ENCODE results near the gene UBR1.
A peak's percentile ranks its signal among the peaks of the same experiment; 100 is the strongest.

The UBR1 gene

DNA sequence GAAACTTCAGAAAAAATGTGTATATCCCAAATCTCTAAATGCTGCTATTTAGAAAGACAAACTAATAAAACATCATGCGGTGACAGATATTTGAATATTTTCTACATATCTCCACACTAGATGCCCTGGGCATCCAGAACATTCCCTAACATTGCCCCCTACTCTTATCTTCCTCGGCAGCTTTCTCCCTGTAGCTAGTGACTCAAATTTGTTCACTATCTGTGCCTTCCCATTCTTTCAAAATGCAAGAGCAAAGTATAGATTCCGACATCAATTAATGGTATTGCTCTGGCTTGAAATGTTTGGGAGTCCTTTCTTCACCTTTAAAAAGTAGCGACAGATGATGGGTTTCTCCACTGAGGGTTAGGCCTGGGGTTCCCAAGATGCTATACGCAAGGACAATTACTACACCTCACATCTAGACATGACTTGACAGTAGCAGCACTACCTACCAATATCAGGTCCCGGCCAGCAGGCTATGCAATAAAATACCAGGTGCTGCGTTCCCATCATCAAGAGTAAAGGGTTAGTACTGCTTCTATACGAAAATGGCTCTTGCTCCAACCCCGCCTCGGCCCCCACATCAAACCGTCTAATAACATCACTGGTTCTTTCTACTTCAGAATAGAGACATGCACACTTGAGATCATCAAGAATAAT is 631 bp downstream of the UBR1 start:
- DNase-seq = peak; percentile 32

DNA sequence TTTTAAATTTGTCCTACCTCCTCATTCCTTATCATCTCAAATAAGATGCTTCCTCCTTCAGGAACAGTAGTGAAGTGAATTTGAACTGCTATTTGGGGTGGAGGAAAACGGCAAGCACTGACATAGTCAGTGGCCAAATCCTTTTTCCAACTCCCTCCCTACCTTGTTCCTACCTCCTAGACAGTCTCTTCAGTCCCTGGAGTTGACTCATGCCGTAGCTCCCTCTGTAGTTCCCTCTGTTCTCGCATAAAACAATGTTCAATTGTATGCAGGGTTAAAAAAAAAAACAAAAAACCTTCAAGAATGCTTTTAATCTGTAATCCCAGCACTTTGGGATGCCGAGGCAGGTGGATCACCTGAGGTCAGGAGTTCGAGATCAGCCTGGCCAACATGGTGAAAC is 1.4 kb downstream of the UBR1 start:
- no peak for DNase-seq

DNA sequence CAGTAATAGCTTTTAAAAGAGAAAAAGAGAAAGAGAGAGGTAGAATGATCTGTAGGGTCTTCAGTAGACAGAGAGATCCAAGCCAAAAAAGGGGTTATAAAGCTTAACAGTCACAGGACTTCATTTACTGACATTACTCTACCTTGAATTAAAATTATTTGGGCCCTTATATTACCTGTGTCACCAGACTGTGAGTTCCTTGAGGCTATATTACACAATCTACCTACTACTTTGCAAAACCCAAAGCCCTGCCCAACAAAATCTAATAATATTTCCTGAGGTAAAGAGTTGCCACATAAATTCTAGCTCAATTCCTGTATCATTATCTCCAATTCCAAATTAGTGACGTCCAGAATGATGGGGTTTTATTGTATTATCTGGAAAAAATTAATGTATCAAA is 1.9 kb downstream of the UBR1 start:
- DNase-seq = no peak

DNA sequence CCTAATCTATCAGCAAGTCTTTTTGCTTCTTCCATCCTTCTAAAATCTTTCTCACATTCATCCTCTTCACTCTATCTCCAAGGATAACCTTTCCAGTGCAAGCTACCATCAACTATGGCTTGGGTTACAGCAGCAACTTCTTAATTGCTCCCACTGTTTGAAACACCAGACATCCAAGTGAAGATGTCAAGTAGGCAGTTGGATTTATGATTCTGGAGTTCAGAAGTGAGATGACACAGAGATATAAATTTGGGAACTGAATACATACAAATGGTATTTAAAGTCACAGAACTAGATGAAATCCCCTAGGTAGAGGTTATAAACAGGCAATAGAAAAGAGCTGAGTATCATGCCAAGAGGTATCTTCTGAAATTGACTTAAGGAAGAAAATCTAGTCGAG is 3.7 kb downstream of the UBR1 start:
- no peak for DNase-seq

DNA sequence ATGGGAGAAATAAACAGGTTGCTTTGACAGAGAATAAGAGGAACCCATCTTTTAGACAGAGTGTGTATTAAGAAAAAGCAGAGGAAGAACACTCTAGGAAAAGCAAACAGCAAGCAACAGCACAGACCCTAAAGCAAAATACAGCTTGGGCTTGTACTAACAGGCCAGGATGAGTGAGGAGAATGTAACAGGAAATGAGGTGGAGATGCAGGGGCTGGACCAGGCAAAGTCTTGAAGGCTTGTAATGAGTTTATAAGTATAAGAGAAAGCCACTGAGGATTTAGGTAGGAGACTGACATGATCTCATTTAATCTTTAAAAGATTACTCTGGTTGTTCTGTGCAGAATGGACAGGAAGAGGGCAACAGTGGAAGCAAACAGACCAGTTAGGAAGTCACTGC is 4.9 kb downstream of the UBR1 start:
- DNase-seq = no peak

DNA sequence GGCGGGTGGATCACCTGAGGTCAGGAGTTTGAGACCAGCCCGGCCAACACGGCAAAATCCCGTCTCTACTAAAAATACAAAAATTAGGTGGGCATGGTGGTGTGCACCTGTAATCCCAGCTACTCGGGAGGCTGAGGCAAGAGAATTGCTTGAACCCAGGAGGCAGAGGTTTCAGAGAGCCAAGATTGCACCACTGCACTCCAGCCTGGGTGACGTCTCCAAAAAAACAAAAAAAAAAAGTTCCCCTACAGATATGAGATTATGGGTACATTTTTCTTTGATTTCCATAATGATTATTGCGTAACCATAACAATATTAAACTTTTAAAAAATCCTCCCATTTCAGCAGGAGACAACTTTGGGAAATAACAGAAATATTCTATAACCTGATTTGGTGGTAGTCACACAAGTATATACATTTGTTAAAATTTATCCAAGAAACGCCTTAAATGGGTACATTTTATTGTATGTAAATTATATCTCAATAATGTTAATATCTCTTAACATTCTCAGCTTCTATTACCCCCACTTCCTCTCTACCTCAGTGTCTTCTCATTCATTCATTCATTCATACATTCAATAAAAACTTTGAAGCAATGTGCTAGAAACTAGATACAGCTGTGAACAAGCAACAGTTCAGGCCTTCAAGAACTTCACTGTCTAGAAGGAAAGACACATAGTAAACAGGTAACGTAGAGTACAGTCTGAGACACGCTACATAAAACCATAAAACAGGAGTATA is 6.6 kb downstream of the UBR1 start:
- DNase-seq = no peak

DNA sequence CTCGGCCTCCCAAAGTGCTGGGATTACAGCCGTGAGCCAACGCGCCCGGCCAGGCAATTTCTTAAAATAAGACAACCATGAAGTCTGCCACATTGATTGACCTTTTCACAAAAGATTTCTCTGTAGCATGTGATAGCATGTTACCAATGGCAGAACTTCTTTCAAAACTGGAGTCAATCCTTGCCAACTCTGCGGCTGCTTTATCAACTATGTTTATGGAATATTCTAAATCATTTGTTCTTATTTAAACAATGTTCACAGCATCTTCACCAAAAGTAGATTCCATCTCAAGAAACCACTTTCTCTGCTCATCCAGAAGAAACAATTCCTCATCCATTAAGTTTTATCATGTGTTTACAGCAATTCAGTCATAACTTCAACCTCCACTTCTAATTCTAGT is 9.4 kb downstream of the UBR1 start:
- no peak for DNase-seq

DNA sequence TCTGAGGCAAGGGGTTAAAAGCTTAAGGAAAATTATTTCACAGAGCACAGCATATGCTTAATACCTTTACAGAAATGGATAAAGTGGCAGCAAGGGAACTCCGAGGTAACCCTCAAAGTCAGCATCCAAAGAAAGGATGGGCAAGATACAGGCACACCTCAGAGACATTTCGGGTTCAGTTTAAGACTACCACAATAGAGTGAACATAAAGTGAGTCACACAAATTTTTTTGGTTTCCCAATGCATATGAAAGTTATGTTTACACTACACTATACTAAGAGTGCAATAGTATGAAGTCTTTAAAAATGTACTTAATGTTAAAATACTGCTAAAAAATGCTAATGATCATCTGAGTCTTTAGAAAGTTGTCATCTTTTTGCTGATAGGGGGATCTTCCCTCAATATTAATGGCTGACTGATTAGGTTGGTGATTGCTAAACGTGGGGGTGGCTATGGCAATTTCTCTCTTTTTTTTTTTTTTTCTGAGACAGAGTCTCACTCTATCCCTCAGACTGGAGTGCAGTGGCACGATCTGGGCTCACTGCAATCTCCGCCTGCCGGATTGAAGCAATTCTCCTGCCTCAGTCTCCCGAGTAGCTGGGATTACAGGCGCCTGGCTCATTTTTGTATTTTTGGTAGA is 10.0 kb downstream of the UBR1 start:
- DNase-seq = no peak

DNA sequence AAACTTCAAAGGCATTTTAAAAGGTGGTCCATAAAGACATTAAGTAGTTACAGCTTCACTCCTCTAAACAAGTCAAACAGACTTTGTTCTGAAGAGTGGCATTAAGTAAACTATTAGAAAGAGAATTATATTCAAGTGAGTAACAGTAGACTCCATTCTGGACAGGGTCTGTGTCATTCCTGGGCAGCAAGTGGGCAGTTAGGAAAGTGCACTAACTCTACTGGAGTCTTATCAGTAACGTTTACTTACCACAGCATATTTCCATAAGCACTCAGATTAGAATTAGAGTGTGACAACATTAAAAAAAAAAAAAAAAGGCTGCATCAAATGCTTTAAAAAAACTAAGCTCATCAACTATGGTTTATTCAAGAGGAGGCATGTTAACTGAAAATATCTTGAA is 10.6 kb downstream of the UBR1 start:
- no peak for DNase-seq

DNA sequence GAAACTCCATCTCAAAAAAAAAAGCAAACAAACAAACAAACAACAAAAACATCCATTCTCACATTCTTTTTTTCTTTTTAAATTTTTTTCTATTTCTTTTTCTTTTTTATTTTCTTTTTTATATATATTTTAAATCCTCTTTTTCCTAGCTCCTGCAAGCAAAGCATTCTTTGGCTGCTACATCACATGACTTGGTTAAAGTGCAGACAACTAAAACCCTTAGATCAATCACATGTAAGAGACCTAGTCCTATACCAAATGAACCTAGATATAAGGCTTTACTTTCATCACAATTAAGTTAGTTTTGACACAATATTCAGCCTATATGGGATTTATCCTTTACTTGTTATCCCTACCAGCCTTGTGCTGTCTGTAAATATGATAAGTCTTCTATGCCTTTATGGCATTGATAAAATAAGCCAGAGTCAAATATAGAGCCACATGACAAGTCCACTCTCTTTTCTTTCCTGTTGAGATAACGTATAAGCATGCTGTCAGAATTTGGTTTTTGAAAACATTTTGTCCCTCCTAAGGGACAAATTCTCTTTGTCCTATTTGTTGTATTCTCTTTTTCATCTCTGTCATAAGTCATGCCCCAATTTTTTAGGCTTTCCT is 11.3 kb downstream of the UBR1 start:
- DNase-seq = no peak

DNA sequence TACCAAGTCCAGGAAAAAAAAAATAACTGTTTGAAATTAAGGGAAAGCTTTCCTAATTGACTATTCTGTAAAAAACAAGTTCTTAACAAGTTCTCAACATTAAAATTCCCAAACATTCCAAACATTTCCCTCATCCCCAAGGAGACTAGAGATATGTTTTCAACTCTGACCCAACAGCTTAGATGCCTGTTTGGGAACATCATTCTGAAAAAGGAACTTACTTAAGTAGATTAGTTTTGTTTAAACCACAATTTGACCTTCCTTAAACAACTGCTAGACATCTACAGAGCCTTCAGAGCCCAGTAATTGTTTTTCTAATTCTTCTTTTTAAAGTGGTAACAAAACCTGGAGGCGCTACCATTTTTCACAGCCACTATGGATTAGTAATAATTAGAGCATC is 12.8 kb downstream of the UBR1 start:
- DNase-seq = no peak

DNA sequence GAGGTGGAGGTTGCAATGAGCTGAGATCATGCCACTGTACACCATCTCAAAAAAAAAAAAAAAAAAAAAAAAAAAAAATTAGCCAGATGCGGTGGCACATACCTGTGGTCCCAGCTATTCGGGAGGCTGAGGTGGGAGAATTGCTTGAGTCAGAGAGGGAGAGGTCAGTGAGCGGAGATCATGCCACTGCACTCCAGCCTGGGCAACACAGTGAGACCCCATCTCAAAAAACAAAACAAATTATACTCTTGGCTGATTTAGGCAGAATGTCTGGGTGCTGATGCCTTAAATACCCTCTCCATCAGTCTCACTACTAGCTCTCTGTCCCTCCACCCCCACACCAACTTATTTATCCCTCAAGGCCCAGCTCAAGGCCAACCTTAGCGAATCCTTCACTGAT is 14.0 kb downstream of the UBR1 start:
- no peak for DNase-seq

DNA sequence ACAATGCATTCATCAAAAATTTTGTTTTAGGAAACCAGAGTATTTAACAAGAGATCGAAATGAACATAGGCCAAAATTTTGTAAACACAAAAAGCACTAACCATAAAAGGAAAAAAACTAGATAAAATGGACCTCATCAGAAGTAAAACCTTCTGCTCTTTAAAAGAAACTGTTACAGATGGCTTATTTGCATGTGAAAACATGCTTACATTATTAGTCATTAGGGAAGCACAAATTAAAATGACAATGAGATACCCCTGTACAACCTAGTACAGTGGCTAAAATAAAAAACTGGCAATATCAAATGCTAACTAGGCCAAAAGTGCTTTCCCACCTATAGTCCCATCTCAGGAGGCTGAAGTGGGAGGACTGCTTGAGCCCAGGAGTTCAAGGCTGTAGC is 19.3 kb downstream of the UBR1 start:
- no peak for DNase-seq

DNA sequence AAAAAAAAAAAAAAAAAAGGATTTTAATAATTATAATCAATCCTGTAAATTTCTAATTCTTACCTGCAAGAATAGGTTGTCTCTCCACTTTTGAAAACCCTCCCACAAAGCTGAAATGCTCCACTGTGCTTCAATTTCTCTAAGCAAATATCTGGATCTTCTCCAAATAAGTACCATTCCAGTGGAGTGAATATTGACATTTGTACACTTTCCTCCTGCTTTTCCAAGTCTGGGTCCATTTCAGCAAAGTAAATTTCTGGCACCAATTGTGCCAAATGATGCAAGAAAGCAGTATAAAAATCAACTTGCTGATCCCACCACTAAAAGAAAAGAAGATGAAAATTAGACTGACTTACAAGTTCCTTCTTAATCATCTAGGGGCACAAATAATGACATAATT is 19.9 kb downstream of the UBR1 start:
- no peak for DNase-seq

DNA sequence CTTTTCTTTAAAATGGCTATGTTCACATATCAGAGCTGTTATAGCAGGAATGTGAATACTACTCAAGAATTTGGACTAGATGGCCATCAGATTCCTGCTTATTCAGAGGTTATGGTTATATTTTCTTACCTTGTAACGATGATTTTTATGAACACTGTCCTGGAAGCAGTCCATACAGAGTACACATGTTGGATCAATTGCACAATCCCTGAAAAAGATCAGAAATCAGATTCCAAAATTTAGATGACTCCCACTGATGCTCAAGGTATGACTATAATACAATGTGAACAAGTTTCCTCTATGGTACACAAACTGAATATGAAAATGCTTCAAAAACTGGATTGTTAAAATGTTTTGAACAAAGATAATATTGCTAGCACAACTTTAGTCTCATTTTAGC is 23.3 kb downstream of the UBR1 start:
- no peak for DNase-seq

DNA sequence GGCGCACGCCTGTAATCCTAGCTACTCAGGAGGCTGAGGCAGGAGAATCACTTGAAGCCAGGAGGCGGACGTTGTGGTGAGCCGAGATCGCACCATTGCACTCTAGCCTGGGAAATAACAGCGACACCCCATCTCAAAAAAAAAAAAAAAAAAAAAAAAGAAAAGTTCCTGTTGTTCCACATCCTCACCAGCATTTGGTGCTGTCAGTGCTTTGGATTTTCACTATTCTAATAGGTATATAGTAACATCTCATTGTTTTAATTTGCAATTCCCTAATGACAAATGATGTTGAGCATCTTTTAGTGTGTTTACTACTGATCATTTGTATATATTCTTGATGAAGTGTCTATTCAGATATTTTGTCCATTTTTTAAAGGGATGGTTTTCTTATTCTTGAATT is 24.6 kb downstream of the UBR1 start:
- DNase-seq = no peak

DNA sequence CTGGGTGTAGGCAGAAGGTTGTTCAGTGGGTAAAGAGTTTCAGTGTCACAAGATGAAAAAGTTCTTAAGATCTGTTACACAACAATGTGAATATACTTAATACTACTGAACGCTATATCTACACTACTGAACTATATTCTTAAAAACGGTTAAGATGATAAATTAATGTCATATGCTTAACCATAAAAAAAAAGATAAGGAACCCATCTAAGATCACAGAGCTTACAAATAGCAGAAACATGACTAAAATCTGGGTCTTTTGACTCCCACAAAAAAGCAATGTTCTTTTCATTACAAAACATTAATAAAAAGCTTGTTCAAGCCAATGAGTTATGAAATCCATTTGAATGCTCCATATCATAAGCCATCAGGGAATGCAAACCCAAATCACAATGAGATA is 34.4 kb downstream of the UBR1 start:
- DNase-seq = no peak

DNA sequence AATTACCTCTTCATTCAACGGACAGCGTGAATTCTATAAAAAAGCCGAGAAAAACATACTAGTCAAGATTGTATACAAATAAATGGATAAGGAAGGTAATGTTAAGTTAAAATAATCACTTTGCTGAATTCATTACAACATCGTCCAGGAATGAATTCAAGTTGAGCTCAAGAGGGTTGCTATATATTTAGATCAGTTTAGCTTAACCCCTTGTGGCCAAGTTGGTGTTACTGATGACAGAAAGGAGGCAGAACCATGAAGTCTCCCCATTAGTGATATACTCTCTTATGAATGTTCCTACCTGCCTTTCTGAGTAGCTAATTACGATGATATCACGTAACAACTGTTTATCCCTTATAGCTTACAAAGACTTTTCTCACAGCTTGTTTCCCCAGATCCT is 34.9 kb downstream of the UBR1 start:
- no peak for DNase-seq

DNA sequence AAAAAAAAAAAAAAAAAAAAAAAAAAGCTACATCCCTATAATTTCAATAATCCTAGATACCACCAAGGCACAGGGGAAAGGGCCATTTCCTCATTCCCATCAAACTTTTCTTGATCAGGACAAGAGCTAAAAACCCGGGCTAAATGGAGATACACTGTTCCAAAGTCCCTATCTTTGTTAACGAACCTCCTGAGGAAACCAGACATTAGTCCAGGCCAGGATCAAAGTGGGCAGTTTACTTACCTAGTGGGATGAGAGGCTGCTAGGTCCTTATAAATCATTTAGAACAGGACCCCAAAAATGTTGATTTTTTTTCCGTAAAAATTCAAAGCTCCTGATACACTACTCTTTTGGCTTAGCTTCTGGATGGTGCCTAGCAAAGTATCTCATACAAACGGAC is 35.6 kb downstream of the UBR1 start:
- no peak for DNase-seq

DNA sequence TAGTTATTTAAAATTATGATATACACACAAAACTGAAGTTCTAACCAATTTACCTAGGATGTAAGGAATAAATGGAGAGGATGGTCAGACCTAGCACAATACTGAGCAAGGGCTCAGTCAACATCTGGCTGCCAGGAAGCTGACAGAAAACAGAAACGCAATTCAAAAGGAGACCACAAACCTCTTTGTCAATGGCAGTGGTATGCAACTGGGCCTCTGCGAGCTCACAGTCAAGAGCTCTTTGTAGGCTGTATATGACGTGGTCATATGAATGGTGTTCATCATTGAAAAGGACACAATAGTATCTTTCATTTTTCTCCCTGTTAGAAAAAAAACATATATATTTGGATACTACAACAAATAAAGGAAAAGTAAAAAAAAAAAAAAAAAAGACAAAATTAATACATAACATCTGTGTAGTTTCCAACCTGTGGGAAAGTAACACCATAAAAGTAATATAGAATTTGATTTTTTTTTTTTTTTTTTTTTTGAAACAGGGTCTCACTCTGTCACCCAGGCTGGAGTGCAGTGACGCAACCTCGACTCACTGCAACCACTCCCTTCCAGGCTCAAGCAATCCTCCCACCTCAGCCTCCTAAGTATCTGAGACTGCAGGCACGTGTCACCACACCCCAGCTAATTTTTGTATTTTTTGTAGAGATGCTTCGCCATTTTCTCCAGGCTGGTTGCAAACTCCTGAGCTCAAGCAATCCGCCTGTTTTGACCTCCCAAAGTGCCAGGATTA is 37.9 kb downstream of the UBR1 start:
- peak; percentile 87 for DNase-seq

DNA sequence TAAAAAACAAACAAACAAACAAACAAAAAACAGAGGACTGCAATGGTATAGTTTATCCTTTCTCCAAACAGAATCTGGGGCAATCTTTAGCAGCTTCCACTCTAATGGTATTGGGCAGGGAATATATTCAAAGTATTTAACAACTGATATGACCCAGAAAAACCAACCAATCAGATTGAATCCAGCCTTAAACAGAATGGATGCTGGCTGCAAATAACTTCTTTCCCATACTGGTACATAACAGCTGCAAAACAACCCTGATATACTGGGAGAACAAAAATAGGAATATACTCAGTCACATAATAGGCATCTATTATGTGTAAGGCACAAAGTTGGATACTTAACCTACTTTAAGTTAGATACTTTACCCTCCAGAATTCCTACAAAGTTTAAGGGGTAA is 49.1 kb downstream of the UBR1 start:
- no peak for DNase-seq

DNA sequence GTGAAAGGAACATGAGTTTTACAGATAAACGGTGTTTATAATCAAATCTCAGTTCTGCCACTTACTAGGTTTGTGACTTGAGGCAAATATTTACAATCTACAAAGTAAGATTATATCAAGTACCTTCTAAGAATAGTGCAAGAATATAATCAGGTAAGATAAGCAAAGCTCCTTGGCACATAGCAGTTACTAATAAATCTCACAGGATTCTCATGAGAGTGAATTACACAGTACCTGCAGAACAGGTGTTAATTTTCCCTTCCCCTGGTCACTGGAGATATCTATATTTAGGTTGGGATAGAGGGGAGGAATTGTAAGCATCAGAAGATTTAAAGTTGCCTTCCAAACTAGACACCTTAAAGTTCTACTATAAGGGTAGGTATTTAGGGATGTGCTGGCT is 53.0 kb downstream of the UBR1 start:
- DNase-seq = no peak

DNA sequence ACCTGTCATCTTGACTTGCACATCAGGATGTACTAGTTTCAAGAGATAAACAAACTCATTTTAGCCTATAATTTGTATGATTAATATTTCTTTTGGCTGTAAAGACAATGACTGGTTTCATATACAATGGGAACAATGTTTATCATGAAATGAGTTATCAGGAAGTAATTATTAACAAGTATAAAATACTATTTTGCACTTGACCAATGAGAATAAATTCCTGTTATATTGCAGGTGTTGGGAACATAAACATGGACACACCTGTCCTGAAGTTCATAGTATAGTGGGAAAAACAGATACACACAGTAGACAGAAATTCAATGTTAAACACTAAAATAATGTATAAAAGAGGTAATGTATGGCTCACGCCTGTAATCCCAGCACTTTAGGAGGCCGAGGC is 56.9 kb downstream of the UBR1 start:
- no peak for DNase-seq
